Ammon's horn (tissue), 1 donor: ENCODE data around the gene ABCB9.

Experiments
- DNase-seq: peaks from one replicate; pipeline ENCODE4 v3.0.0-alpha.2; 2016; ENCODE audit warnings: low spot score

ABCB9 gene

GRCh38 chr12:122994781-122995502 is 28.7 kb upstream of the ABCB9 start:
- no peak for DNase-seq

GRCh38 chr12:122994140-122994675 is 27.9 kb upstream of the ABCB9 start:
- DNase-seq, result no peak

- no peak for DNase-seq
Observed at GRCh38 chr12:122992386-122992785, 26.1 kb upstream of the ABCB9 start.

GRCh38 chr12:122991623-122992275 is 25.5 kb upstream of the ABCB9 start:
- no peak for DNase-seq

GRCh38 chr12:122990961-122991622 is 24.8 kb upstream of the ABCB9 start:
- no peak for DNase-seq

GRCh38 chr12:122990561-122990960 is 24.3 kb upstream of the ABCB9 start:
- no peak for DNase-seq

- DNase-seq, result no peak
Observed at GRCh38 chr12:122989874-122990419, 23.7 kb upstream of the ABCB9 start.

- DNase-seq, result no peak
Observed at GRCh38 chr12:122989225-122989839, 23.1 kb upstream of the ABCB9 start.

- no peak for DNase-seq
Observed at GRCh38 chr12:122988612-122989212, 22.4 kb upstream of the ABCB9 start.

GRCh38 chr12:122988036-122988435 is 21.8 kb upstream of the ABCB9 start:
- DNase-seq, result no peak

GRCh38 chr12:122987086-122987951 is 21.1 kb upstream of the ABCB9 start:
- no peak for DNase-seq

GRCh38 chr12:122986258-122986871 is 20.1 kb upstream of the ABCB9 start:
- no peak for DNase-seq

- DNase-seq, result no peak
Observed at GRCh38 chr12:122985338-122986257, 19.3 kb upstream of the ABCB9 start.

GRCh38 chr12:122984612-122985337 is 18.5 kb upstream of the ABCB9 start:
- DNase-seq, result peak; percentile 60

- no peak for DNase-seq
Observed at GRCh38 chr12:122983789-122984515, 17.7 kb upstream of the ABCB9 start.

GRCh38 chr12:122982963-122983788 is 16.9 kb upstream of the ABCB9 start:
- DNase-seq, result no peak

GRCh38 chr12:122982477-122982815 is 16.2 kb upstream of the ABCB9 start:
- DNase-seq, result no peak
